Gastrocnemius medialis (tissue), 4 donors: ENCODE results near the gene KCNQ1.

ENCODE experiments used
- CTCF ChIP-seq, 5 experiments: fragments of 450-650 bp in 3 of 5; fragments of 200-600 bp in 2 of 5; sonication (generic) in 2 of 5; IDR thresholded peaks in 4 of 5; conservative IDR thresholded peaks in 1 of 5; 1 replicate in 4 of 5; 2 replicates in 1 of 5; pipeline ENCODE4 v1.5.1; 2016 to 2019; ENCODE audit warnings: antibody characterized with exemption in 5 of 5, mild to moderate bottlenecking in 3 of 5, moderate library complexity in 3 of 5
- POLR2A ChIP-seq, 2 donors: fragments of 450-650 bp; IDR thresholded peaks; one replicate each; pipeline ENCODE4 v1.6.1; 2017; ENCODE audit warnings: antibody characterized with exemption in 2 of 2, mild to moderate bottlenecking in 2 of 2, moderate library complexity in 2 of 2

- no peak for TF ChIP-seq CTCF (IDR thresholded peaks at IDR 0.05 in 4 of 5, conservative IDR thresholded peaks at IDR 0.05 in 1 of 5)
- no peak for TF ChIP-seq POLR2A (IDR thresholded peaks at IDR 0.05)
These were observed 185.9 kb downstream of the KCNQ1 start for GRCh38 chr11:2630679-2631078.
